Subcutaneous adipose tissue (tissue), 4 donors: Measurements from ENCODE around the gene GH2. TPM values are rescaled to one million over a fixed set of nuclear protein-coding genes. Genes with fewer than 3 reads are reported as not detected.

Source experiments
- total RNA-seq, 4 donors: library from RNA; depleted of rRNA; stranded (reverse); fragments of >200 nt; gene quantifications; one replicate each; pipeline ENCODE4 v1.1.0, GENCODE V29; 2016
- TF ChIP-seq, protein P1 (sequence below): fragments of 450-650 bp; IDR thresholded peaks from one replicate; pipeline ENCODE4 v1.5.1; 2016; ENCODE audit warnings: low read depth, mild to moderate bottlenecking, control low read depth, antibody characterized with exemption, moderate library complexity

Gene GH2
- total RNA-seq, 4 donors from 2014 or later: not detected

DNA sequence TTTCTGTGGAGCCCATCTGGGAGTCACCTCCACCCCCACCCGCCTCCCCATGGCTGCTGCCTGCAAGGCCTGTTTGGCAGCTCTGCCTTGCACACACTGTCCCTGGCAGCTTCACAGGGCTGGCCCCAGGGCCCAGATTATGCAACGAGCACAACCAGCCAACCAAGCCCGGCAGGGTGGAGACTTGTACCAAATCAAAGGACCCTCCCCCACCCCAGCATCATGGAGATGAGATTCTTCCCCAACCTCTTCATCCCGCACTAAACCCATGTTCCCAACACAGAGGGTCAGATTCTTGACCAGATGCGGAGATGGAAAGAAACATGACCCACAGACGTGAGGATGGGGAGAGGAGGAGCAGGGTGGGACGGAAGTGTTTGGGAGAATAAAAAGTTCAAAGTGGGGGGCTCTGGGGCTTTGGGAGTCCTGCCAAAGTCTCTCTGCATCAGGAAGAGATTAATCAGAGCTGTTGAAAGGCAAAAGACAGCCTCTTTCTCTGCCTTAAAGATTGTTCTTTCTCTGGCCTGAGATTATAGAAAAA lies 43.0 kb downstream of the GH2 start:
- TF ChIP-seq, protein P1, sequence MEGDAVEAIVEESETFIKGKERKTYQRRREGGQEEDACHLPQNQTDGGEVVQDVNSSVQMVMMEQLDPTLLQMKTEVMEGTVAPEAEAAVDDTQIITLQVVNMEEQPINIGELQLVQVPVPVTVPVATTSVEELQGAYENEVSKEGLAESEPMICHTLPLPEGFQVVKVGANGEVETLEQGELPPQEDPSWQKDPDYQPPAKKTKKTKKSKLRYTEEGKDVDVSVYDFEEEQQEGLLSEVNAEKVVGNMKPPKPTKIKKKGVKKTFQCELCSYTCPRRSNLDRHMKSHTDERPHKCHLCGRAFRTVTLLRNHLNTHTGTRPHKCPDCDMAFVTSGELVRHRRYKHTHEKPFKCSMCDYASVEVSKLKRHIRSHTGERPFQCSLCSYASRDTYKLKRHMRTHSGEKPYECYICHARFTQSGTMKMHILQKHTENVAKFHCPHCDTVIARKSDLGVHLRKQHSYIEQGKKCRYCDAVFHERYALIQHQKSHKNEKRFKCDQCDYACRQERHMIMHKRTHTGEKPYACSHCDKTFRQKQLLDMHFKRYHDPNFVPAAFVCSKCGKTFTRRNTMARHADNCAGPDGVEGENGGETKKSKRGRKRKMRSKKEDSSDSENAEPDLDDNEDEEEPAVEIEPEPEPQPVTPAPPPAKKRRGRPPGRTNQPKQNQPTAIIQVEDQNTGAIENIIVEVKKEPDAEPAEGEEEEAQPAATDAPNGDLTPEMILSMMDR: no peak

DNA sequence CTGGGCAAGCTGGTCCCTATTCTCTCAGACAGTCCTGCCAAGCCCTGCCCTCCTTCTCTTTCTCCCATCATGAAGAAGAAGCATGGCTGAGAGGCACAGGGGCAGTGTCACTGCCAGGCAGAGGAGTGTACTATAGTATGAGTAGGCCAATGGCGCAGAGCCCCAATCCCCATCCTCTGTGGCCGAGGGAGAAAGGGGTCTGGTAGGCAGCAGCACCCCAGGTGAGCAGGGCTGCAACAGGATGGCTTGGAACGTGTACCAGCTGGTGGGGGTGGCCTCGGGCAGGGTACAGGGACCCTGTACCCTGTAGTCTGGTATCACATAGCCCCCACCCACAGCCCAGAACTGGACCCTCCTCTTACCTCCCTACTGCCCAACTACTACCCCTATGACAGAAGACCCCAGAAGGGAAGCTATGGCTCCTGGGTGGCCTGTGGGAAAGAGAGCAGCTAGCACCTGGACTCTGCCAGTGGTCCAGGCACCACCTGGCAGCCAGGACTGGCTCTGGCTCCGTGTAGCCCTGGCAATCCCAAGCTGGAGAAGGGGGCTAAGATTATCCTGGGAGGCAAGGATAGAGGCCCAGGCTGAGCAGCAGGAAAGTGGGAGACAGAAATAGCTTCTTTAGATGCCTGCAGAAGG lies 43.7 kb downstream of the GH2 start:
- TF ChIP-seq, protein P1: no peak

DNA sequence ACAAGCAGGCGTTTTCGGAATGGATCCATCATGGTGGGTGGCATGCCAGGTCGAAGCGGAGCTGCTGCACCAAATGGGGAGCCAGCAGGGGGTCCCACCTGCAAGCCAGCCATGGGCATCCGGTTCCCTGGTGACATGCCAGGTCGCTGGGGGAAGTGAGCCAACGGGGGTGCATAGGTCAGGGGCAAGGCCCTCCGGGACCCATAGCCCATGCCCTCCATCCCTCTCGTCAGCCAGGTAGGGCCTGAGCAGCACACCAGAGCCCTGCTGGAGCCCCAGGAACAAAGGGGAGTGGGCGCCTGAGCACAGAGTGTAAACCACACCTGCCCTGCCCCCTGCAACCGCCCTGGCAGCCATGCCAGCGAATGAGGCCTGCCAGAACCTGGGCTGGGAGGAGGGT lies 44.3 kb downstream of the GH2 start:
- TF ChIP-seq, protein P1: no peak

DNA sequence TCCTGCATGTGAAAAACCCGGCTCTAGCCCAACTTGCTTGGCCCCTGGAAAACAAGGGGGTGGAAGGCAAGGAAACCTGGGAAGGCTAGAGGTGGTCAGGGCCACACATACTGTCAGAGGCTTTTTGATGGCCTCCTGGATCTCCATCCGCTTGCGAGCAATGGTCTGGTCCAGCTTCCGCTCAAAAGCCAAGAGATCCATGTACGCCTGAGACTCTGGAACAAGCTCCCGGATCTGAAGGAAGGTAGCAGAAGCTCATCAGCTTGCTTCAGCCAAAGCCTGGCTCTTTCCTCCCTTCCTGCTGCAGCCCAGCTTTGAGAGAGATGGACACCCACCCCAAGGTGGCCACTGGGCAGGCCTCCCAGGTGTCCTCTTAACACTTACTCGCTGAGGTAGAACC lies 44.9 kb downstream of the GH2 start:
- TF ChIP-seq, protein P1: no peak

DNA sequence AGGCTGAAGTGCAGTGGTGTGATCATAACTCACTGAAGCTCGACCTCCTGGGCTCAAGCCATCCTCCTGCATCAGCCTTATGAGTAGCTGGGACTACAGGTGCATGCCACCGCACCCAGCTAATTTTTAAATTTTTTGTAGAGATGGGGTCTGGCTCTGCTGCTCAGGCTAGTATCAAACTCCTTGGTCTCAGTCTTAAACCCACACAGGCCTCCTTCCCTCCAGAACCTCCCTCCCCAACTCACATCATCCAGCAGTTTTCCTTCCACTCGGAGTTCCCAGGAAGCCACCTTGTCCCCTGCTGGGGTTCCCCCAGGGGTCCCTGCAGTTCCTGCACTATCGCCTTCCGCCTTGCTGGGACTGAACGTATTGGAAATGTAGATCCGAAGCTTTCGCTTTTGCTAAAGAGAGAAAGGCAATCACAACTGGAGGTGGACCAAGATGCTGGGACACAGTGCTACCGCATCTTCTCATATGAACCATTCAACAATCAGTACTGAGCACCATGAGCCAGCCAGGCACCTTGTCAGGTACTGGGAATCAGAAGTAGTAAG lies 46.5 kb downstream of the GH2 start:
- TF ChIP-seq, protein P1: no peak

DNA sequence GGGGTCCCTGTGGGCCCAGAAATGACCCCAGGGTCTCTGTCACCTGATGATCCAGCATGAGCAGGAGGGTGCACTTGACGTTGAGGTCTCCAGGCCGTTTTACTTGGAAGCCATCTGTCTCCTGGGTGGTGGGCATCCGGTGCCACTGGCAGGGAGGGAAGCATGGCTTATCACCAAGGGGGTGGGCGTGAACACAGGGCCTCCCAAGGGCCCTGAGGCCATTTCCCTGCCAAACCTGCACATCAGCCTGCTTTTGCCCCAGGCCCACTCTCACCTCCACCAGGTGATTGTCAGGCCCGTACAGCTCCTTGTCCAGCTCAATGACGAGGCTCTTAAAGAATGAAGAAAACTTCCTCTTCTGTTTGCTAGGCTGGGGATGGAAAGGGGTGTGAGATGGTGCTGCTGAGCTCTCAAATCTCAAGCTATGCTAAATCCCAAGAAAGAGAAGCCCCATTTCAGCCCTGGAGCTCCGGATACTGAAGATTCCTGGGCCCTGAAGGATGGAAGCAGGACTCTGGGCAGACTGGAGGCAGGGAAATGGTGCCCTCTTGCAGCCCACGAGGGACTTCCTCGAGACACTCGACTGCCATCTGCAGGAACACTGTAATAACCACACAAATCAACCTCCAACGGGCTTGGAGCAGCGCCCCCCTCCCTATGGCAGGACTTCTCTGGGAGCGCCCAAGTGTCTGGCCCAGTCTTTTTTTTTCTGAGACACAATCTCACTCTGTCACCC lies 47.1 kb downstream of the GH2 start:
- TF ChIP-seq, protein P1: no peak

DNA sequence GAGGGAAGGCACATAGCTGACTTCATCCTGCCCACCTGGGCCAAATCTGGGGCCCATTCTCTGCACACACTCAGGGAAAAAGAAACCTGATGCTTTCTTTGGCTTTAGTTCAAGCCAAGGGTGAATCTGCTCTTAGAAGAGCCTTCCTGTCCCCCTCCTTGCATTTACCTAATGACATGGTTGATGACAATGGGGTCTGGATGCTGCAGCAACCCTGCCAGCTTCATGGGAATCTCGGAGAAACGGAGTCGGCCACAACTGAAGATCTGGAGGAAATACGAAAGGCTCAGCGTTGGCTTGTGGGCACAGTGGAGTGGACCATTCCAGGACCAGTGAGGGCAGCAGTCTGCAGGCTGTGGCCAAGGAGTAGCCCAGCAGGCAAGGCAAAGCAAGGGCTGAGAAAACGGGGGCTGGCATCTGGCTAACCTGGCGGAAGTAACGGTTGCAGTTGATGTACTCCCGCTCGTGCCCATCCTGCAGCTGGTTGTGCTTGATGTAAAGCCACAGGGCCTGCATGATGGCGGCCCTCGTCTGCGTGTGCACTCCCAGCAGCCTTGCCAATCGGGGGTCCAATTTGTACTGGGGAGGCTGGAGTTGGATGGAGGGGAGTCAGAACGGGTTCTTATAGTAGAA lies 47.9 kb downstream of the GH2 start:
- TF ChIP-seq, protein P1: no peak
